ENCODE data around the gene HNRNPA1. TPM values are rescaled to one million over a fixed set of nuclear protein-coding genes. Genes with fewer than 3 reads are reported as not detected.
"Not testable (repeated sequence)": the region's sequence is repeated elsewhere in the genome, so short reads cannot be mapped to it uniquely, and the experiment has no call there.

The HNRNPA1 gene
- total RNA-seq, 1 experiment from 2014 or later, result 1,764 TPM

DNA sequence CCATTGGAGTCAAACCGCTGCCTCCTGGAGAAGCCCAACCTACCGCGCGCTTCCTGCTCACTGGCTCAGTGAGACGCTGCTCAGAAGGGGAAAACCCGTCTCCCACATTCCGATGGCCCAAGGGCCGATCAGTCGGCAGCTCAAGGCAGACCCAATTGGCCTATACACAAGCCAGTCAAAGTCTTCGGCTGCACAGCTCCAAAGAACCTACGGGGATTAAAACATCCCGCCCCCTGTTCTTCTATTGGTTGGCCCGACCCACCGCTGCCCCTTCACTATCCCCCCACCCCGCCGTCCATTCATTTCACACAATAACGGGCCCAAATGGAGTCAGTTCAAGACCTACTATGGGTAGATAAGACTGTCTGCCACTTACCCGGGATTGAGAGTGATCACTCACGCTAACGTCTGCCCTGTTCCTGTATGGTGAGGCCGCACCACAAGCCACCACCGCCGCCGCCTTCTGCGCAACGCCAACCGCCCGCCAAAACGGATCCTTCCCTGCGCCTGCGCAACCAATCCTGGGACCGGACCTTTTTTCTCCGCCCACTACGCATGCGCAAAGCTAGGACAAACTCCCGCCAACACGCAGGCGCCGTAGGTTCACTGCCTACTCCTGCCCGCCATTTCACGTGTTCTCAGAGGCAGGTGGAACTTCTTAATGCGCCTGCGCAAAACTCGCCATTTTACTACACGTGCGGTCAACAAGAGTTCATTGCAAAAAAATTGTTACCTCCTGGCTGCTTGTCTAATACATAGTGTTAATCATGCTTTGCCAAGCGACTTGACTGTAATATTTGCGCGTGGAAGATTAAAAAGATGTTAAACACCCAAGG lies 676 bp upstream of the HNRNPA1 start, which contains the start of gene CBX5:
TSS of gene CBX5 (minus strand) at position 491 of the 836 bp plus-strand sequence. CDS start 22,472 bp downstream, outside the sequence.
- Histone ChIP-seq H3K9me3 (ENCODE audit: low read depth, low read length, poor library complexity, severe bottlenecking) (no peaks in the 10 kb centered on the region), H3K27ac (ENCODE audit: low read depth, low read length, poor library complexity, severe bottlenecking) (peak within 1 kb of the TSS; percentile 98), H3K36me3 (ENCODE audit: insufficient read depth, low read length, poor library complexity, severe bottlenecking) (peaks cover 50% of the 10 kb centered on the region), H3K27me3 (replicated peaks; ENCODE audit: insufficient read depth, low read depth, low read length, poor library complexity) (no peaks in the 10 kb centered on the region), H3K4me1 (ENCODE audit: insufficient read depth, low read length, poor library complexity, severe bottlenecking) (peaks cover 27% of the 10 kb centered on the region), H3K4me3 (ENCODE audit: low read depth, low read length, poor library complexity, severe bottlenecking) (peak within 1 kb of the TSS; percentile 73)
- DNase-seq (ENCODE audit: low spot score), result peak; percentile 99
- ChIA-PET CTCF (interaction anchor here (0.5 to 1.0 kb wide), 5 partner anchors 28 to 144 kb away, joined by 3 to 8 read pairs (median 4); partner anchors contain the start of gene COPZ1), POLR2A (ENCODE audit: low non-redundant PET) (interaction anchor here (0.5 to 2.4 kb wide), 14 partner anchors 9 to 1753 kb away, joined by 3 to 19 read pairs (median 4); partner anchors contain the start of gene COPZ1)
- no peak for TF ChIP-seq EZH2 (IDR thresholded peaks at IDR 0.05; ENCODE audit: borderline replicate concordance, low read depth, low read length, poor library complexity, severe bottlenecking)
- TF ChIP-seq, protein P1, sequence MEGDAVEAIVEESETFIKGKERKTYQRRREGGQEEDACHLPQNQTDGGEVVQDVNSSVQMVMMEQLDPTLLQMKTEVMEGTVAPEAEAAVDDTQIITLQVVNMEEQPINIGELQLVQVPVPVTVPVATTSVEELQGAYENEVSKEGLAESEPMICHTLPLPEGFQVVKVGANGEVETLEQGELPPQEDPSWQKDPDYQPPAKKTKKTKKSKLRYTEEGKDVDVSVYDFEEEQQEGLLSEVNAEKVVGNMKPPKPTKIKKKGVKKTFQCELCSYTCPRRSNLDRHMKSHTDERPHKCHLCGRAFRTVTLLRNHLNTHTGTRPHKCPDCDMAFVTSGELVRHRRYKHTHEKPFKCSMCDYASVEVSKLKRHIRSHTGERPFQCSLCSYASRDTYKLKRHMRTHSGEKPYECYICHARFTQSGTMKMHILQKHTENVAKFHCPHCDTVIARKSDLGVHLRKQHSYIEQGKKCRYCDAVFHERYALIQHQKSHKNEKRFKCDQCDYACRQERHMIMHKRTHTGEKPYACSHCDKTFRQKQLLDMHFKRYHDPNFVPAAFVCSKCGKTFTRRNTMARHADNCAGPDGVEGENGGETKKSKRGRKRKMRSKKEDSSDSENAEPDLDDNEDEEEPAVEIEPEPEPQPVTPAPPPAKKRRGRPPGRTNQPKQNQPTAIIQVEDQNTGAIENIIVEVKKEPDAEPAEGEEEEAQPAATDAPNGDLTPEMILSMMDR (conservative IDR thresholded peaks at IDR 0.05; ENCODE audit: low read depth, low read length), result no peak
- BruUV-seq (replicated peaks), result no TSS peak
- intact Hi-C loops (cut with micrococcal nuclease; ENCODE audit: unreplicated experiment), result loop anchor here (1.0 to 10.0 kb wide), 3 partner anchors 21 to 775 kb away; partner anchors contain the start of genes NPFF and TARBP2

DNA sequence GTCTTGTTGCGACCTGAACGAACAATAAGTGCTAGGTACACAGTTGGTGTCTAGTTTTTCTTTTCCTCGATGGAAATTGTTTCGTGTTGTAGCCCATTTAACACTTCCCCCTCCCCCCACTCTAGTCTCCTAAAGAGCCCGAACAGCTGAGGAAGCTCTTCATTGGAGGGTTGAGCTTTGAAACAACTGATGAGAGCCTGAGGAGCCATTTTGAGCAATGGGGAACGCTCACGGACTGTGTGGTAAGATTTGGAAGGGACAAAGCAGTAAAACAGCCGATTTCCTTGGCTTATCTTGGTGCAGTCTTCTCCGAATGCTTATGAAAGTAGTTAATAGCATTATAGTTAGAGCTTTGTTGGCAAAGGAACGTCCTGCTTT lies 724 bp downstream of the HNRNPA1 start:
- H3K9me3 ChIP-seq (ENCODE audit: low read depth, low read length, poor library complexity, severe bottlenecking); DNase-seq (ENCODE audit: low spot score); BruUV-seq (replicated peaks); intact Hi-C loops (cut with micrococcal nuclease; ENCODE audit: unreplicated experiment); CTCF ChIA-PET; H3K27me3 ChIP-seq (replicated peaks; ENCODE audit: insufficient read depth, low read depth, low read length, poor library complexity): not testable (repeated sequence)
- peak overlapping the region; percentile 73 for H3K4me3 ChIP-seq (ENCODE audit: low read depth, low read length, poor library complexity, severe bottlenecking)
- POLR2A ChIA-PET (ENCODE audit: low non-redundant PET), result interaction anchor here (0.6 to 2.4 kb wide), 5 partner anchors 8 to 107 kb away, joined by 3 to 13 read pairs (median 6); no protein-coding TSS in a partner anchor
- H3K27ac ChIP-seq (ENCODE audit: low read depth, low read length, poor library complexity, severe bottlenecking), result peak overlapping the region; percentile 98
- peaks cover 26% of the 10 kb centered on the region for H3K4me1 ChIP-seq (ENCODE audit: insufficient read depth, low read length, poor library complexity, severe bottlenecking)
- peaks cover 64% of the 10 kb centered on the region for H3K36me3 ChIP-seq (ENCODE audit: insufficient read depth, low read length, poor library complexity, severe bottlenecking)

DNA sequence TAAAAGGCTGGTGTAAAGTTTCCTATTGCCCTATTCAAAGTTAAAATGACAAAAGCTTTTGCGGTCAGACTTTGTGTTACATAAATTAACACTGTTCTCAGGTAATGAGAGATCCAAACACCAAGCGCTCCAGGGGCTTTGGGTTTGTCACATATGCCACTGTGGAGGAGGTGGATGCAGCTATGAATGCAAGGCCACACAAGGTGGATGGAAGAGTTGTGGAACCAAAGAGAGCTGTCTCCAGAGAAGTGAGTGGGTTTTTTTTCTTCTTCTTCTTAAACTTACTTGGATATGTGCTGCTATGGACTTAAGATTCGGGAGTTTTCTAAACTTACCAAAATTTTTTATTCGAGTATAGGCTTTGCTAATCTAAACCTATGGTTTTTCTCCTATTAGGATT lies 1.2 kb downstream of the HNRNPA1 start:
- CTCF ChIA-PET; intact Hi-C loops (cut with micrococcal nuclease; ENCODE audit: unreplicated experiment); H3K27me3 ChIP-seq (replicated peaks; ENCODE audit: insufficient read depth, low read depth, low read length, poor library complexity); H3K9me3 ChIP-seq (ENCODE audit: low read depth, low read length, poor library complexity, severe bottlenecking); BruUV-seq (replicated peaks); DNase-seq (ENCODE audit: low spot score): not testable (repeated sequence)
- Histone ChIP-seq H3K4me1 (ENCODE audit: insufficient read depth, low read length, poor library complexity, severe bottlenecking) (peaks cover 22% of the 10 kb centered on the region), H3K36me3 (ENCODE audit: insufficient read depth, low read length, poor library complexity, severe bottlenecking) (peaks cover 68% of the 10 kb centered on the region), H3K27ac (ENCODE audit: low read depth, low read length, poor library complexity, severe bottlenecking) (peak overlapping the region; percentile 98), H3K4me3 (ENCODE audit: low read depth, low read length, poor library complexity, severe bottlenecking) (peak overlapping the region; percentile 73)
- POLR2A ChIA-PET (ENCODE audit: low non-redundant PET), result interaction anchor here (0.6 to 2.4 kb wide), 5 partner anchors 7 to 106 kb away, joined by 3 to 13 read pairs (median 6); no protein-coding TSS in a partner anchor

DNA sequence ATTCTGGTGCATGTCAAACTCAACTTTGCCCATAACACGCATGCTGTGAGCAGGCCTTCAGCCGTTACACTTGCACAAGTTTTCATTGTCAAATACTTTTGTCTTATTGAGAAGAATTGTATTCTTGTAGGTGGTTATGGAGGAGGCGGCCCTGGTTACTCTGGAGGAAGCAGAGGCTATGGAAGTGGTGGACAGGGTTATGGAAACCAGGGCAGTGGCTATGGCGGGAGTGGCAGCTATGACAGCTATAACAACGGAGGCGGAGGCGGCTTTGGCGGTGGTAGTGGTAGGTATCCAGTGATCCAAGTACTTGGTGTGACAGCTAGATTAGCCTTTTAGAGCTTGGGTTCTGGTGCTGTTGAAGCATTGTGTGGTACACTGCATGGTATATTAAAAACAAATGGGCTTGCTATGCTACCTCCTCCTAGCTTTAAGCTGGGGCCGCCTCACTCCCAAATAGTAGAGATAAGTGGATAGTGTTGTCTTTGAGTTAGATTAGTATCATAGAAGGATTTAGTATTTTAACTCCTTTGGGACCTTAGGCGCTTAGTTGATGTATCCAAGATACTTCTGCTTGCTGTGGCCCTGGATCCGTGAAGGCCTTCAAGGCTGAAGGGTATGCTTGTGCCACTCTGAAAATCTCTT lies 2.5 kb downstream of the HNRNPA1 start:
- peaks cover 12% of the 10 kb centered on the region for H3K4me1 ChIP-seq (ENCODE audit: insufficient read depth, low read length, poor library complexity, severe bottlenecking)
- TF ChIP-seq EZH2 (IDR thresholded peaks at IDR 0.05; ENCODE audit: borderline replicate concordance, low read depth, low read length, poor library complexity, severe bottlenecking), result no peak
- TF ChIP-seq, protein P1 (conservative IDR thresholded peaks at IDR 0.05; ENCODE audit: low read depth, low read length), result no peak
- no peaks in the 10 kb centered on the region for H3K27me3 ChIP-seq (replicated peaks; ENCODE audit: insufficient read depth, low read depth, low read length, poor library complexity)
- no TSS peak for BruUV-seq (replicated peaks)
- peak overlapping the region; percentile 73 for H3K4me3 ChIP-seq (ENCODE audit: low read depth, low read length, poor library complexity, severe bottlenecking)
- no peak overlapping the region for H3K27ac ChIP-seq (ENCODE audit: low read depth, low read length, poor library complexity, severe bottlenecking)
- intact Hi-C loops (cut with micrococcal nuclease; ENCODE audit: unreplicated experiment), result no loop called here
- ChIA-PET POLR2A (ENCODE audit: low non-redundant PET) (no interaction called here), CTCF (no interaction called here)
- H3K36me3 ChIP-seq (ENCODE audit: insufficient read depth, low read length, poor library complexity, severe bottlenecking), result peaks cover 81% of the 10 kb centered on the region
- DNase-seq (ENCODE audit: low spot score), result no peak
- no peaks in the 10 kb centered on the region for H3K9me3 ChIP-seq (ENCODE audit: low read depth, low read length, poor library complexity, severe bottlenecking)

DNA sequence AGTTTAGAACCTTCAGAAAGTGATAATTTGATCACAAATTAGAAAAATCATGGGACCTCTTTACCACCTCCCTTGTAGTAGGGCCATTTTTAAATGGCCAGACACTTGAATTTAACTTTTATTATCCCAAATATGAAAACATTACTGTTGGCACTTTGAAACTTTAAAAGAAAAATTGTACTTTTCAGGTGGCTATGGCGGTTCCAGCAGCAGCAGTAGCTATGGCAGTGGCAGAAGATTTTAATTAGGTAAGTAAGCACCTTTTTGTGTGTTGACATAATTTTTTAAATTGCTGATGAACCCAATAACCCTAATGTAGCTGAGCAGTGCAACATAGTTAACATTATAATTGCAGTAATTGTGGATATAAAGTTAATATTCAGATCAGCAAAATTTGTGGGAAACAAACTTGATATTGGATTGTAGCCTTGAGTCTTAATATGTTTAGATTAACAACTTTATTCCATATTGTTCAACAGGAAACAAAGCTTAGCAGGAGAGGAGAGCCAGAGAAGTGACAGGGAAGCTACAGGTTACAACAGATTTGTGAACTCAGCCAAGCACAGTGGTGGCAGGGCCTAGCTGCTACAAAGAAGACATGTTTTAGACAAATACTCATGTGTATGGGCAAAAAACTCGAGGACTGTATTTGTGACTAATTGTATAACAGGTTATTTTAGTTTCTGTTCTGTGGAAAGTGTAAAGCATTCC lies 3.7 kb downstream of the HNRNPA1 start:
- H3K4me1 ChIP-seq (ENCODE audit: insufficient read depth, low read length, poor library complexity, severe bottlenecking); BruUV-seq (replicated peaks); intact Hi-C loops (cut with micrococcal nuclease; ENCODE audit: unreplicated experiment): not testable (repeated sequence)

More for the DNA sequence above, 3.7 kb downstream of the HNRNPA1 start:
- H3K27me3 ChIP-seq (replicated peaks; ENCODE audit: insufficient read depth, low read depth, low read length, poor library complexity); H3K9me3 ChIP-seq (ENCODE audit: low read depth, low read length, poor library complexity, severe bottlenecking); CTCF ChIA-PET; DNase-seq (ENCODE audit: low spot score); H3K27ac ChIP-seq (ENCODE audit: low read depth, low read length, poor library complexity, severe bottlenecking): not testable (repeated sequence)
- Histone ChIP-seq H3K36me3 (ENCODE audit: insufficient read depth, low read length, poor library complexity, severe bottlenecking) (peaks cover 77% of the 10 kb centered on the region), H3K4me3 (ENCODE audit: low read depth, low read length, poor library complexity, severe bottlenecking) (peak overlapping the region; percentile 73)
- POLR2A ChIA-PET (ENCODE audit: low non-redundant PET), result interaction anchor here (0.7 kb wide), 1 partner anchor 9 kb away, joined by 3 read pairs; no protein-coding TSS in a partner anchor
